Caco-2 (cell line): Measurements from ENCODE around the gene GPC1. TPM values are rescaled to one million over a fixed set of nuclear protein-coding genes. Genes with fewer than 3 reads are reported as not detected.

Experiments
- BruUV-seq: library from RNA; stranded (reverse); fragments of 400-500 nt; replicated peaks from 2 replicates; lab custom pipeline; 2021; lab: Mats Ljungman, UMichigan
- CTCF ChIA-PET: fragments of 300-600 bp; sonication (Branson Sonifier 250); formaldehyde crosslinking; loops from one replicate; lab custom pipeline; 2022; ENCODE audit warnings: antibody characterized with exemption; lab: Charles Lee
- POLR2A ChIA-PET: fragments of 300-600 bp; sonication (Branson Sonifier 250); formaldehyde crosslinking; loops from one replicate; lab custom pipeline; 2022; ENCODE audit warnings: antibody characterized with exemption; lab: Charles Lee
- DNase-seq, 2 experiments: peaks; one replicate each; pipeline versions ENCODE4 v3.0.0 to v3.0.0-alpha.2; 2020 to 2022
- H3K27me3 ChIP-seq: replicated peaks from 2 replicates; pipeline ENCODE4 v1.6.0; 2011; ENCODE audit warnings: low read length; ENCODE audit not compliant: control insufficient read depth, insufficient read depth
- H3K36me3 ChIP-seq: 2 replicates; pipeline ENCODE4 v1.5.1; 2011; ENCODE audit warnings: low read length; ENCODE audit not compliant: control insufficient read depth, insufficient read depth
- H3K4me1 ChIP-seq: fragments of 250-450 bp; sonication (Bioruptor Pico); 2 replicates; pipeline ENCODE4 v1.5.1; 2020; ENCODE audit warnings: mild to moderate bottlenecking
- H3K4me3 ChIP-seq: 2 replicates; pipeline ENCODE4 v1.5.1; 2011; ENCODE audit warnings: low read depth, mild to moderate bottlenecking, control low read depth, low read length
- H3K9me3 ChIP-seq: fragments of 250-450 bp; sonication (Bioruptor Pico); 2 replicates; pipeline ENCODE4 v1.5.1; 2020; ENCODE audit warnings: mild to moderate bottlenecking, moderate library complexity
- H3K27ac Mint-ChIP-seq: one replicate; pipeline ENCODE4 v1.8.0; 2022; ENCODE audit warnings: mixed read lengths; ENCODE audit not compliant: unreplicated experiment
- H3K27me3 Mint-ChIP-seq: one replicate; pipeline ENCODE4 v1.8.0; 2022; ENCODE audit warnings: mixed read lengths; ENCODE audit not compliant: insufficient read depth, unreplicated experiment
- H3K36me3 Mint-ChIP-seq: one replicate; pipeline ENCODE4 v1.8.0; 2022; ENCODE audit warnings: mild to moderate bottlenecking, mixed read lengths; ENCODE audit not compliant: insufficient read depth, unreplicated experiment
- H3K4me1 Mint-ChIP-seq: one replicate; pipeline ENCODE4 v1.8.0; 2022; ENCODE audit warnings: low read depth, mixed read lengths; ENCODE audit not compliant: unreplicated experiment
- H3K4me3 Mint-ChIP-seq: one replicate; pipeline ENCODE4 v1.8.0; 2022; ENCODE audit warnings: mild to moderate bottlenecking, moderate library complexity, mixed read lengths; ENCODE audit not compliant: unreplicated experiment
- H3K9me3 Mint-ChIP-seq: one replicate; pipeline ENCODE4 v1.8.0; 2022; ENCODE audit warnings: mixed read lengths; ENCODE audit not compliant: unreplicated experiment
- CTCF ChIP-seq, 2 experiments: fragments of 200-600 bp in 1 of 2; IDR thresholded peaks; 1 replicate in 1 of 2; 2 replicates in 1 of 2; pipeline versions ENCODE4 v1.5.1 to v1.8.0; 2011 to 2022; ENCODE audit warnings: antibody characterized with exemption in 1 of 2, control low read depth in 1 of 2, inconsistent platforms in 1 of 2, low read depth in 1 of 2, low read length in 1 of 2, mild to moderate bottlenecking in 1 of 2, moderate library complexity in 1 of 2; ENCODE audit not compliant: insufficient read depth in 1 of 2, severe bottlenecking in 1 of 2, unreplicated experiment in 1 of 2
- intact Hi-C: fragments of 100-400 bp; cut with micrococcal nuclease; formaldehyde crosslinking; loops from one replicate; pipeline ENCODE4 v1.10.0; 2022; ENCODE audit not compliant: unreplicated experiment
- total RNA-seq: library from RNA; stranded (reverse); gene quantifications from 2 replicates; pipeline ENCODE4 v1.2.3, GENCODE V29; 2022

Gene GPC1
- total RNA-seq, 1 experiment from 2014 or later: 45.2 TPM

- POLR2A ChIA-PET: no interaction called here
These were observed 22.3 kb upstream of the GPC1 start for GRCh38 chr2:240412975-240413812.

DNA sequence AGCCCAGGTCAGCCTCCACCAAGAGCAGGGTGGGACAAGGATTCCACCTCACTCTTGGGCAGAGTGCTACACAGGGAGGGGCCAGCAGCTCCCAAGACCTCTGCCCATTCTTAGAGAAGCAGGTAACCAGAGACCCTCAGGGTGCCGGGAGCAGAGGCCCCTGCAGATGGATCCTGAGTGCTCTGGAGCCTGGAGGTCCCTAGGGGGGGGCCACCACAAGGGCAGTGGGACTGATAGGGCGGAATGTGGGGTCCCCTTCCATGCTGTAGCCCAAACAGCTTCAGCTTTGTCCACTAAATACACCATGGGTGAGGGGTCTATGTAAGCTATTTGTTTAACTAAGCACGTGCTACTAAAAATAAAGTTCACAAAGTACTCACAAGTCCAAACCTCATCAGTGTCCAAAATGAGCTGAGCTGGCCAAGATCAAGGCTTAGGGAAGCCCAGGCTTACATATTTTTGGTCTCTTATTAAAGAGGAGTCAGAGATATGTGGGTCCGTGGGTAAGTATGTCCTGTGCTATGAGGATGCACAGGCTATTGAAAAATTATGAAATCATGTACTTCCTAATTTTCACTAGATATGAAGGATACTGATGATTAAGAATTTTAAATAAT lies 21.5 kb upstream of the GPC1 start:
- Mint-ChIP-seq H3K27me3 (peaks cover 4% of the 10 kb centered on the region), H3K9me3 (no peaks in the 10 kb centered on the region), H3K4me1 (no peaks in the 10 kb centered on the region), H3K36me3 (no peaks in the 10 kb centered on the region), H3K4me3 (no peak overlapping the region), H3K27ac (no peak overlapping the region)
- BruUV-seq: no TSS peak
- Histone ChIP-seq H3K4me3 (no peak overlapping the region), H3K27me3 (no peaks in the 10 kb centered on the region), H3K36me3 (no peaks in the 10 kb centered on the region), H3K9me3 (no peaks in the 10 kb centered on the region), H3K4me1 (no peaks in the 10 kb centered on the region)
- POLR2A ChIA-PET: no interaction called here
- DNase-seq: no peak
- no peak for TF ChIP-seq CTCF (IDR thresholded peaks at IDR 0.05; ENCODE audit: insufficient read depth in 1 of 2, low read depth in 1 of 2, low read length in 1 of 2, severe bottlenecking in 1 of 2, unreplicated experiment in 1 of 2)
- intact Hi-C loops: no loop called here
- CTCF ChIA-PET: no interaction called here

More at GRCh38 chr2:240412975-240413812, 22.3 kb upstream of the GPC1 start:
- H3K4me1 ChIP-seq: no peaks in the 10 kb centered on the region
- Mint-ChIP-seq H3K27me3 (peaks cover 4% of the 10 kb centered on the region), H3K36me3 (no peaks in the 10 kb centered on the region), H3K27ac (no peak overlapping the region), H3K4me3 (no peak overlapping the region), H3K9me3 (no peaks in the 10 kb centered on the region), H3K4me1 (no peaks in the 10 kb centered on the region)
- CTCF ChIA-PET: no interaction called here
- H3K4me3 ChIP-seq: no peak overlapping the region
- no peaks in the 10 kb centered on the region for H3K36me3 ChIP-seq
- no peak for DNase-seq
- intact Hi-C loops: no loop called here
- no TSS peak for BruUV-seq
- H3K27me3 ChIP-seq: no peaks in the 10 kb centered on the region
- no peak for TF ChIP-seq CTCF (IDR thresholded peaks at IDR 0.05; ENCODE audit: insufficient read depth in 1 of 2, low read depth in 1 of 2, low read length in 1 of 2, severe bottlenecking in 1 of 2, unreplicated experiment in 1 of 2)
- H3K9me3 ChIP-seq: no peaks in the 10 kb centered on the region

DNA sequence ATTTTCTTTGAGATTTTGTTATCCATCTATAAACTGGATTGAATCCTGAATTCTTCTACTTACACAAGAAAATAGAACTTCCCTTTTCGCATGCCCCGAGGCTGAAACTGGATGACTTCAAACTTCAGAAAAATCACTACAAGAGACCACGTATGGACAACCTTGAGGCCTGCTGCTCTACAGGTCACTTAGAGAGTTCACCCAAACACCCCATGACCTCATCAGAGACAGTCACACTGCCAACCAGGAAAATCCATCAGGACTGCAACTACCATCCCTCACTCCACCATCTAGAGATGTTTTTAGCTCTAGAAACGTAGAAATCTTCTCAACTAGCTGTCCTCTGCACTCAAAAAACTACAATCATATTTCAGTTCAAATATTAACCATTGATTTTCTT lies 18.6 kb upstream of the GPC1 start:
- H3K36me3 ChIP-seq: no peaks in the 10 kb centered on the region
- TF ChIP-seq CTCF (IDR thresholded peaks at IDR 0.05; ENCODE audit: insufficient read depth in 1 of 2, low read depth in 1 of 2, low read length in 1 of 2, severe bottlenecking in 1 of 2, unreplicated experiment in 1 of 2): no peak
- H3K4me1 ChIP-seq: no peaks in the 10 kb centered on the region
- H3K9me3 ChIP-seq: no peaks in the 10 kb centered on the region; the same call in 1 of the 2 replicates
- ChIA-PET CTCF (no interaction called here), POLR2A (no interaction called here)
- Mint-ChIP-seq H3K4me1 (no peaks in the 10 kb centered on the region), H3K36me3 (no peaks in the 10 kb centered on the region), H3K4me3 (no peak overlapping the region), H3K27me3 (no peaks in the 10 kb centered on the region), H3K27ac (no peak overlapping the region), H3K9me3 (no peaks in the 10 kb centered on the region)
- DNase-seq: no peak
- BruUV-seq: no TSS peak
- no peaks in the 10 kb centered on the region for H3K27me3 ChIP-seq
- no peak overlapping the region for H3K4me3 ChIP-seq
- intact Hi-C loops: no loop called here
